NT2/D1 (cell line): ENCODE results near the gene RAB34.

Source experiments
- SUZ12 ChIP-seq: IDR thresholded peaks from 2 replicates; pipeline ENCODE4 v1.6.1; 2011; ENCODE audit not compliant: insufficient read length, insufficient read depth; ENCODE audit errors: extremely low read depth
- YY1 ChIP-seq: IDR thresholded peaks from 2 replicates; pipeline ENCODE4 v1.6.1; 2011; ENCODE audit not compliant: insufficient read length, insufficient read depth
- ZNF274 ChIP-seq: IDR thresholded peaks from 2 replicates; pipeline ENCODE4 v1.6.1; 2011; ENCODE audit warnings: mild to moderate bottlenecking, low read depth, low read length

GRCh38 chr17:28712705-28713415 is 4.8 kb downstream of the RAB34 start:
- no peak for TF ChIP-seq ZNF274
- TF ChIP-seq YY1, result no peak
- TF ChIP-seq SUZ12, result no peak
